ENCODE results near the gene CYP4F22. TPM values are rescaled to one million over a fixed set of nuclear protein-coding genes. Genes with fewer than 3 reads are reported as not detected.
"Not testable (repeated sequence)": the region's sequence is repeated elsewhere in the genome, so short reads cannot be mapped to it uniquely, and the experiment has no call there.

Gene CYP4F22
- total RNA-seq, 2 donors from 2014 or later = not detected

- no peaks in the 10 kb centered on the region for H3K27me3 ChIP-seq (ENCODE audit: control insufficient read depth, insufficient read depth, low read length, poor library complexity, severe bottlenecking)
- no peaks in the 10 kb centered on the region for H3K27me3 Mint-ChIP-seq (ENCODE audit: insufficient read depth)
- TF ChIP-seq CTCF (conservative IDR thresholded peaks at IDR 0.05) = no peak
- DNase-seq = no peak
- no peaks in the 10 kb centered on the region for H3K4me1 Mint-ChIP-seq
- H3K9me3 Mint-ChIP-seq = peaks cover 93% of the 10 kb centered on the region
- no peaks in the 10 kb centered on the region for H3K36me3 ChIP-seq (ENCODE audit: control insufficient read depth, insufficient read depth, low read length)
- no peak overlapping the region for H3K27ac ChIP-seq (ENCODE audit: low read depth, low read length)
- WGBS, 2 experiments (ENCODE audit: insufficient coverage in 1 of 2, insufficient read length in 1 of 2) = 47 to 51% methylated on average over 3 of the region's 3 CpGs
- no peak overlapping the region for H3K27ac Mint-ChIP-seq
- H3K9ac ChIP-seq (ENCODE audit: extremely low read depth, low read length, poor library complexity, severe bottlenecking) = no peak overlapping the region
- peaks cover 58% of the 10 kb centered on the region for H3K9me3 ChIP-seq (ENCODE audit: control insufficient read depth, low read length)
- H3K4me3 ChIP-seq (ENCODE audit: low read length) = no peak overlapping the region
- H3K4me3 Mint-ChIP-seq = no peak overlapping the region
- no peaks in the 10 kb centered on the region for H3K36me3 Mint-ChIP-seq (ENCODE audit: low read depth)
- H3K4me1 ChIP-seq (ENCODE audit: control insufficient read depth, insufficient read depth, low read length) = no peaks in the 10 kb centered on the region
Measured at GRCh38 chr19:15527705-15528104, 19.4 kb downstream of the CYP4F22 start.

- H3K27ac ChIP-seq (ENCODE audit: low read depth, low read length) = no peak overlapping the region
- 45 to 59% methylated on average over 5 to 8 of the region's 8 CpGs for WGBS, 2 experiments (ENCODE audit: insufficient coverage in 1 of 2, insufficient read length in 1 of 2)
- Mint-ChIP-seq H3K27ac (no peak overlapping the region), H3K27me3 (ENCODE audit: insufficient read depth) (no peaks in the 10 kb centered on the region), H3K4me3 (no peak overlapping the region), H3K9me3 (peaks cover 93% of the 10 kb centered on the region), H3K36me3 (ENCODE audit: low read depth) (no peaks in the 10 kb centered on the region), H3K4me1 (no peaks in the 10 kb centered on the region)
- H3K9ac ChIP-seq (ENCODE audit: extremely low read depth, low read length, poor library complexity, severe bottlenecking) = no peak overlapping the region
- no peaks in the 10 kb centered on the region for H3K4me1 ChIP-seq (ENCODE audit: control insufficient read depth, insufficient read depth, low read length)
- H3K4me3 ChIP-seq (ENCODE audit: low read length) = no peak overlapping the region
- no peak for TF ChIP-seq CTCF (conservative IDR thresholded peaks at IDR 0.05)
- no peaks in the 10 kb centered on the region for H3K36me3 ChIP-seq (ENCODE audit: control insufficient read depth, insufficient read depth, low read length)
- DNase-seq = no peak
- H3K27me3 ChIP-seq (ENCODE audit: control insufficient read depth, insufficient read depth, low read length, poor library complexity, severe bottlenecking) = no peaks in the 10 kb centered on the region
- H3K9me3 ChIP-seq (ENCODE audit: control insufficient read depth, low read length) = peaks cover 65% of the 10 kb centered on the region
Measured at GRCh38 chr19:15529774-15530372, 21.5 kb downstream of the CYP4F22 start.

- no peak for DNase-seq
- no peak overlapping the region for H3K27ac ChIP-seq (ENCODE audit: low read depth, low read length)
- Mint-ChIP-seq H3K27me3 (ENCODE audit: insufficient read depth) (no peaks in the 10 kb centered on the region), H3K4me1 (no peaks in the 10 kb centered on the region), H3K9me3 (peaks cover 91% of the 10 kb centered on the region), H3K36me3 (ENCODE audit: low read depth) (no peaks in the 10 kb centered on the region), H3K27ac (no peak overlapping the region), H3K4me3 (no peak overlapping the region)
- no peaks in the 10 kb centered on the region for H3K4me1 ChIP-seq (ENCODE audit: control insufficient read depth, insufficient read depth, low read length)
- no peak for TF ChIP-seq CTCF (conservative IDR thresholded peaks at IDR 0.05)
- H3K4me3 ChIP-seq (ENCODE audit: low read length) = no peak overlapping the region
- H3K9me3 ChIP-seq (ENCODE audit: control insufficient read depth, low read length) = peaks cover 65% of the 10 kb centered on the region
- no peaks in the 10 kb centered on the region for H3K36me3 ChIP-seq (ENCODE audit: control insufficient read depth, insufficient read depth, low read length)
- H3K27me3 ChIP-seq (ENCODE audit: control insufficient read depth, insufficient read depth, low read length, poor library complexity, severe bottlenecking) = no peaks in the 10 kb centered on the region
- WGBS, 2 experiments (ENCODE audit: insufficient coverage in 1 of 2, insufficient read length in 1 of 2) = 70% methylated on average over 2 of the region's 2 CpGs
- no peak overlapping the region for H3K9ac ChIP-seq (ENCODE audit: extremely low read depth, low read length, poor library complexity, severe bottlenecking)
Measured at GRCh38 chr19:15532779-15533521, 24.6 kb downstream of the CYP4F22 start.

GRCh38 chr19:15533522-15533830 is 25.2 kb downstream of the CYP4F22 start:
- not testable (repeated sequence) for H3K4me1 Mint-ChIP-seq; H3K27me3 ChIP-seq (ENCODE audit: control insufficient read depth, insufficient read depth, low read length, poor library complexity, severe bottlenecking); H3K4me3 Mint-ChIP-seq; H3K36me3 ChIP-seq (ENCODE audit: control insufficient read depth, insufficient read depth, low read length); H3K27ac ChIP-seq (ENCODE audit: low read depth, low read length); H3K27me3 Mint-ChIP-seq (ENCODE audit: insufficient read depth); H3K27ac Mint-ChIP-seq; H3K4me3 ChIP-seq (ENCODE audit: low read length); H3K9ac ChIP-seq (ENCODE audit: extremely low read depth, low read length, poor library complexity, severe bottlenecking); DNase-seq; H3K36me3 Mint-ChIP-seq (ENCODE audit: low read depth); H3K4me1 ChIP-seq (ENCODE audit: control insufficient read depth, insufficient read depth, low read length)
- peaks cover 91% of the 10 kb centered on the region for H3K9me3 Mint-ChIP-seq
- H3K9me3 ChIP-seq (ENCODE audit: control insufficient read depth, low read length) = peaks cover 64% of the 10 kb centered on the region
- 17 to 61% methylated on average over 1 to 2 of the region's 4 CpGs for WGBS, 2 experiments (ENCODE audit: insufficient coverage in 1 of 2, insufficient read length in 1 of 2)
